Kidney (tissue), 14 donors: ENCODE data around the gene CTIF. TPM values are rescaled to one million over a fixed set of nuclear protein-coding genes. Genes with fewer than 3 reads are reported as not detected.
A peak's percentile ranks its signal among the peaks of the same experiment; 100 is the strongest.

Experiments
- DNase-seq, 5 donors: peaks; one replicate each; pipeline ENCODE4 v3.0.0-alpha.2; 2013 to 2020
- FAIRE-seq: peaks from 2 replicates; lab custom pipeline; 2012; peaks lifted over from hg19 to GRCh38; lab: Jason Lieb, UNC
- H3K27ac ChIP-seq, 2 donors: one replicate each; pipeline ENCODE4 v1.7.0; 2013; ENCODE audit warnings: low read depth in 2 of 2, low read length in 2 of 2, inconsistent platforms in 1 of 2
- H3K27me3 ChIP-seq: one replicate; pipeline ENCODE4 v1.7.1; 2013; ENCODE audit warnings: low read length, inconsistent platforms; ENCODE audit not compliant: control insufficient read depth, insufficient read depth
- H3K36me3 ChIP-seq, 3 donors: one replicate each; pipeline versions ENCODE4 v1.7.0 to v1.7.1; 2013; ENCODE audit warnings: low read length in 3 of 3, control low read depth in 1 of 3, inconsistent platforms in 1 of 3; ENCODE audit not compliant: insufficient read depth in 3 of 3, control insufficient read depth in 2 of 3
- H3K4me1 ChIP-seq, 3 donors: one replicate each; pipeline versions ENCODE4 v1.7.0 to v1.7.1; 2013; ENCODE audit warnings: low read length in 3 of 3, inconsistent platforms in 1 of 3, low read depth in 1 of 3; ENCODE audit not compliant: control insufficient read depth in 2 of 3, insufficient read depth in 2 of 3
- H3K4me3 ChIP-seq, 3 donors: one replicate each; pipeline versions ENCODE4 v1.7.0 to v1.8.1; 2013; ENCODE audit warnings: low read length in 3 of 3, control low read depth in 1 of 3, inconsistent platforms in 1 of 3
- H3K9ac ChIP-seq, 3 donors: one replicate each; pipeline versions ENCODE4 v1.7.0 to v1.7.1; 2013; ENCODE audit warnings: low read length in 3 of 3, control low read depth in 1 of 3, inconsistent platforms in 1 of 3
- H3K9me3 ChIP-seq, 3 donors: one replicate each; pipeline versions ENCODE4 v1.7.0 to v1.7.1; 2013; ENCODE audit warnings: low read length in 3 of 3, control low read depth in 1 of 3, inconsistent platforms in 1 of 3; ENCODE audit not compliant: control insufficient read depth in 2 of 3, insufficient read depth in 1 of 3
- intact Hi-C: fragments of 100-400 bp; cut with DNase I; formaldehyde crosslinking; loops from one replicate; pipeline ENCODE4 v1.11.1; 2022
- polyA plus RNA-seq: library from polyadenylated mRNA; stranded (reverse); fragments of 350-450 nt; fragmentation: Illumina TruSeq; extraction: RNeasy Lipid Tissue Mini Kit (QIAGEN cat#74804); gene quantifications from one replicate; pipeline ENCODE4 v1.2.3, GENCODE V29; 2014; ENCODE audit warnings: low read depth, low replicate concordance; ENCODE audit not compliant: insufficient read depth
- total RNA-seq: library from RNA; stranded (reverse); fragmentation: NEBNext Ultra II Directional; extraction: Animal tissue kit (Norgen Biotek cat#: 25700); gene quantifications from one replicate; pipeline ENCODE4 v1.2.1, GENCODE V29; 2021
- TF ChIP-seq, protein P1 (sequence below): IDR thresholded peaks from 3 replicates; pipeline ENCODE4 v1.5.1; 2012; ENCODE audit warnings: mild to moderate bottlenecking, moderate library complexity, borderline replicate concordance; ENCODE audit not compliant: insufficient read depth; ENCODE audit errors: extremely low read depth
- donor health status: control.
- donor health status: control.
- donor health status: control.
- donor health status: control.
- donor health status: control.
- donor health status: DM: yes; HTN: yes; CAD: no.
- donor health status: Normal renal cell carcinoma (clear cell type).

The CTIF gene
- total and polyA plus RNA-seq, 2 donors from 2014 or later, result 37.3 to 41.9 TPM

- FAIRE-seq (no peak), DNase-seq (peak in 1 of 5 donors; percentile 64)
- no peaks in the 10 kb centered on the region for H3K27me3 ChIP-seq
- H3K27ac ChIP-seq, result no peak overlapping the region
- no peak overlapping the region for H3K4me3 ChIP-seq
- H3K9ac ChIP-seq, result no peak overlapping the region
- TF ChIP-seq, protein P1, sequence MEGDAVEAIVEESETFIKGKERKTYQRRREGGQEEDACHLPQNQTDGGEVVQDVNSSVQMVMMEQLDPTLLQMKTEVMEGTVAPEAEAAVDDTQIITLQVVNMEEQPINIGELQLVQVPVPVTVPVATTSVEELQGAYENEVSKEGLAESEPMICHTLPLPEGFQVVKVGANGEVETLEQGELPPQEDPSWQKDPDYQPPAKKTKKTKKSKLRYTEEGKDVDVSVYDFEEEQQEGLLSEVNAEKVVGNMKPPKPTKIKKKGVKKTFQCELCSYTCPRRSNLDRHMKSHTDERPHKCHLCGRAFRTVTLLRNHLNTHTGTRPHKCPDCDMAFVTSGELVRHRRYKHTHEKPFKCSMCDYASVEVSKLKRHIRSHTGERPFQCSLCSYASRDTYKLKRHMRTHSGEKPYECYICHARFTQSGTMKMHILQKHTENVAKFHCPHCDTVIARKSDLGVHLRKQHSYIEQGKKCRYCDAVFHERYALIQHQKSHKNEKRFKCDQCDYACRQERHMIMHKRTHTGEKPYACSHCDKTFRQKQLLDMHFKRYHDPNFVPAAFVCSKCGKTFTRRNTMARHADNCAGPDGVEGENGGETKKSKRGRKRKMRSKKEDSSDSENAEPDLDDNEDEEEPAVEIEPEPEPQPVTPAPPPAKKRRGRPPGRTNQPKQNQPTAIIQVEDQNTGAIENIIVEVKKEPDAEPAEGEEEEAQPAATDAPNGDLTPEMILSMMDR, result no peak
- peaks cover 0 to 4% (median 0%) of the 10 kb centered on the region in 3 donors for H3K36me3 ChIP-seq
- no peaks in the 10 kb centered on the region for H3K4me1 ChIP-seq
- intact Hi-C loops, result no loop called here
- H3K9me3 ChIP-seq, result no peaks in the 10 kb centered on the region
These were observed 278.2 kb downstream of the CTIF start for GRCh38 chr18:48817021-48817461.

- Histone ChIP-seq H3K36me3 (peaks cover 0 to 4% (median 0%) of the 10 kb centered on the region in 3 donors), H3K4me3 (no peak overlapping the region), H3K27ac (no peak overlapping the region), H3K4me1 (no peaks in the 10 kb centered on the region), H3K27me3 (no peaks in the 10 kb centered on the region), H3K9me3 (peaks cover 0 to 5% (median 0%) of the 10 kb centered on the region in 3 donors), H3K9ac (no peak overlapping the region)
- peak in 3 of 5 donors; percentile 5 to 53 (median 37) for DNase-seq
- TF ChIP-seq, protein P1, result no peak
- FAIRE-seq, result no peak
- intact Hi-C loops, result no loop called here
These were observed 279.8 kb downstream of the CTIF start for GRCh38 chr18:48818329-48819254.

DNA sequence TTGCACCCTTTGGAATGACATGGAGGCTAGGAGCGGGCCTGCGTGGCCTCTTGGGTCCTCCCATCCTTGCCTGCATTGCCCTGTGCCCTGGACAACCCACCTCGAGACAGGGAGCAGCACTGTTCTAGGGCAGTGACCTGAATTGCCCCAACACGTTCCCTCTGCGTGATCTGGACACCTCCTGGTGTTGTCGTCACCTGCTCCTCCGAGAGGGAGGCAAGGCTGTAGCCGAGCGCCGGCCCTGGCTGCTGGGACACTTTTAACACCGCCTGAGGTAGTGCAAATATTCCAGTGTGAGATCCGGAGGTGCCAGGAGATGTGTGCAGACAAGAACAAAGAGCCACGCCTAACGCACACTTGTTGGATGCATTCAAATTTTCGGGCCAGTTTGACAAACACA lies 280.4 kb downstream of the CTIF start:
- peak in 2 of 5 donors; percentile 7 to 44 for DNase-seq
- FAIRE-seq, result no peak
- Histone ChIP-seq H3K27me3 (no peaks in the 10 kb centered on the region), H3K9me3 (peaks cover 0 to 5% (median 0%) of the 10 kb centered on the region in 3 donors), H3K9ac (no peak overlapping the region), H3K4me1 (peaks cover 0 to 2% (median 2%) of the 10 kb centered on the region in 3 donors), H3K4me3 (no peak overlapping the region), H3K36me3 (peaks cover 0 to 4% (median 0%) of the 10 kb centered on the region in 3 donors), H3K27ac (no peak overlapping the region)
- intact Hi-C loops, result no loop called here
- TF ChIP-seq, protein P1, result no peak
